RWPE1 (cell line): ENCODE results near the gene TMPRSS11E.
"Not testable (repeated sequence)": the region's sequence is repeated elsewhere in the genome, so short reads cannot be mapped to it uniquely, and the experiment has no call there.

Source experiments
- CTCF ChIA-PET: fragments of 350-600 bp; sonication (Branson Sonifier 250); formaldehyde crosslinking; extraction: SDS; loops from one replicate; lab custom pipeline; 2021; lab: Yijun Ruan, JAX
- POLR2A ChIA-PET: fragments of 400-600 bp; formaldehyde crosslinking; extraction: SDS; loops from one replicate; lab custom pipeline; 2020; ENCODE audit warnings: antibody characterized with exemption; ENCODE audit not compliant: low non-redundant PET; lab: Yijun Ruan, JAX
- DNase-seq: peaks from one replicate; pipeline ENCODE4 v3.0.0; 2012; ENCODE audit warnings: low spot score
- H3K27ac ChIP-seq: fragments of 450-650 bp; 2 replicates; pipeline ENCODE4 v1.5.1; 2017
- TF ChIP-seq, protein P1 (sequence below): fragments of 450-650 bp; conservative IDR thresholded peaks from 2 replicates; pipeline ENCODE4 v1.5.1; 2017; ENCODE audit warnings: low read depth, mild to moderate bottlenecking

Gene TMPRSS11E, protein sequence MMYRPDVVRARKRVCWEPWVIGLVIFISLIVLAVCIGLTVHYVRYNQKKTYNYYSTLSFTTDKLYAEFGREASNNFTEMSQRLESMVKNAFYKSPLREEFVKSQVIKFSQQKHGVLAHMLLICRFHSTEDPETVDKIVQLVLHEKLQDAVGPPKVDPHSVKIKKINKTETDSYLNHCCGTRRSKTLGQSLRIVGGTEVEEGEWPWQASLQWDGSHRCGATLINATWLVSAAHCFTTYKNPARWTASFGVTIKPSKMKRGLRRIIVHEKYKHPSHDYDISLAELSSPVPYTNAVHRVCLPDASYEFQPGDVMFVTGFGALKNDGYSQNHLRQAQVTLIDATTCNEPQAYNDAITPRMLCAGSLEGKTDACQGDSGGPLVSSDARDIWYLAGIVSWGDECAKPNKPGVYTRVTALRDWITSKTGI

GRCh38 chr4:68447201-68447600 is at the start of gene TMPRSS11E:
Gene TMPRSS11E, plus strand, starts transcription at chr4:68447463. Its CDS starts 50 bp downstream, at chr4:68447513.
- CTCF ChIA-PET = no interaction called here
- no peak for DNase-seq
- TF ChIP-seq, protein P1, sequence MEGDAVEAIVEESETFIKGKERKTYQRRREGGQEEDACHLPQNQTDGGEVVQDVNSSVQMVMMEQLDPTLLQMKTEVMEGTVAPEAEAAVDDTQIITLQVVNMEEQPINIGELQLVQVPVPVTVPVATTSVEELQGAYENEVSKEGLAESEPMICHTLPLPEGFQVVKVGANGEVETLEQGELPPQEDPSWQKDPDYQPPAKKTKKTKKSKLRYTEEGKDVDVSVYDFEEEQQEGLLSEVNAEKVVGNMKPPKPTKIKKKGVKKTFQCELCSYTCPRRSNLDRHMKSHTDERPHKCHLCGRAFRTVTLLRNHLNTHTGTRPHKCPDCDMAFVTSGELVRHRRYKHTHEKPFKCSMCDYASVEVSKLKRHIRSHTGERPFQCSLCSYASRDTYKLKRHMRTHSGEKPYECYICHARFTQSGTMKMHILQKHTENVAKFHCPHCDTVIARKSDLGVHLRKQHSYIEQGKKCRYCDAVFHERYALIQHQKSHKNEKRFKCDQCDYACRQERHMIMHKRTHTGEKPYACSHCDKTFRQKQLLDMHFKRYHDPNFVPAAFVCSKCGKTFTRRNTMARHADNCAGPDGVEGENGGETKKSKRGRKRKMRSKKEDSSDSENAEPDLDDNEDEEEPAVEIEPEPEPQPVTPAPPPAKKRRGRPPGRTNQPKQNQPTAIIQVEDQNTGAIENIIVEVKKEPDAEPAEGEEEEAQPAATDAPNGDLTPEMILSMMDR = no peak
- H3K27ac ChIP-seq = no peak within 1 kb of the TSS
- POLR2A ChIA-PET = no interaction called here

DNA sequence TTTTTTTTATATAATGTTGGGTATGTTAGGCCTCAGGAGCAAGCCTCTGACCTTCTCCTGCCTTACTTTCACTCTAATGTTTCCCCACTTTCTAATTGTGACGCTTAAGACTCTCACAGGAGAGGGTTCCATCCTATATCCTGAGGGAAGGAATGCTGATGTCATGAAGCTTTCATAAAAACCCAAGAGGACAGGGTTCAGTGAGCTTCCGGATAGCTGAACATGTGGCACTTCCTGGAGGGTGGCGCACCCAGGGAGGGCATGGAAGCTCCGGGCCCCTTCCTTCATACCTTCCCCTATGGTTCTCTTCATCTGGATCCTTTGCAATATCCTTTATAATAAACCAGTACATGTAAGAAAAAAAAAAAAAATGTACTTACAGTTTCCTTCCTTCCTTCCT is 48.0 kb upstream of the TMPRSS11E start:
- TF ChIP-seq, protein P1 = no peak
- ChIA-PET POLR2A (no interaction called here), CTCF (interaction anchor here (0.6 to 0.7 kb wide), 2 partner anchors 10 to 261 kb away, joined by 3 read pairs; no protein-coding TSS in a partner anchor)
- DNase-seq = no peak
- H3K27ac ChIP-seq = no peak overlapping the region

GRCh38 chr4:68401231-68401630 is 46.0 kb upstream of the TMPRSS11E start:
- POLR2A ChIA-PET = no interaction called here
- CTCF ChIA-PET = no interaction called here

GRCh38 chr4:68404153-68404552 is 43.1 kb upstream of the TMPRSS11E start:
- ChIA-PET POLR2A (no interaction called here), CTCF (no interaction called here)
- no peak for DNase-seq
- TF ChIP-seq, protein P1 = no peak
- H3K27ac ChIP-seq = no peak overlapping the region

More at GRCh38 chr4:68401231-68401630, 46.0 kb upstream of the TMPRSS11E start:
- TF ChIP-seq, protein P1 = no peak
- DNase-seq = no peak
- H3K27ac ChIP-seq = no peak overlapping the region

- H3K27ac ChIP-seq, CTCF ChIA-PET, DNase-seq, POLR2A ChIA-PET: not testable (repeated sequence)
Measured at GRCh38 chr4:68405718-68406478, 41.4 kb upstream of the TMPRSS11E start.

DNA sequence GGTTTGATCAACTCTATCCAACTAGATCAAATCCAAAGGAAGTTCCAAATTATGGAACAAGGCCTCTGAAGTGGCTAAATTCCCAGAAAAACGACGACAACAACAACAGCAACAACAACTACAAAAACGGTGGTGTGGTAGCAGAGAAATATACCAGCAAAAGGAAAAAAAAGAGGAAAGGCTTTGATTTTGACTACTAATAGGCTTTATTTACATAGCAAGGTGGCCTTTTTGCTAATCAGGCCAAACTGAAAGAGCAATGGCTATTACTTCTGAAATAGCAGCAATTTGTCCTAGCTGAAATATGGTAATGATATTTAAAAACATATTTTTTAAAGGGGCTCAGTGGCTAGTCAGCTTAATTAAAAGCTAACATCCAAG is 40.8 kb upstream of the TMPRSS11E start:
- no peak for DNase-seq
- H3K27ac ChIP-seq = no peak overlapping the region
- ChIA-PET CTCF (no interaction called here), POLR2A (no interaction called here)
- TF ChIP-seq, protein P1 = no peak

DNA sequence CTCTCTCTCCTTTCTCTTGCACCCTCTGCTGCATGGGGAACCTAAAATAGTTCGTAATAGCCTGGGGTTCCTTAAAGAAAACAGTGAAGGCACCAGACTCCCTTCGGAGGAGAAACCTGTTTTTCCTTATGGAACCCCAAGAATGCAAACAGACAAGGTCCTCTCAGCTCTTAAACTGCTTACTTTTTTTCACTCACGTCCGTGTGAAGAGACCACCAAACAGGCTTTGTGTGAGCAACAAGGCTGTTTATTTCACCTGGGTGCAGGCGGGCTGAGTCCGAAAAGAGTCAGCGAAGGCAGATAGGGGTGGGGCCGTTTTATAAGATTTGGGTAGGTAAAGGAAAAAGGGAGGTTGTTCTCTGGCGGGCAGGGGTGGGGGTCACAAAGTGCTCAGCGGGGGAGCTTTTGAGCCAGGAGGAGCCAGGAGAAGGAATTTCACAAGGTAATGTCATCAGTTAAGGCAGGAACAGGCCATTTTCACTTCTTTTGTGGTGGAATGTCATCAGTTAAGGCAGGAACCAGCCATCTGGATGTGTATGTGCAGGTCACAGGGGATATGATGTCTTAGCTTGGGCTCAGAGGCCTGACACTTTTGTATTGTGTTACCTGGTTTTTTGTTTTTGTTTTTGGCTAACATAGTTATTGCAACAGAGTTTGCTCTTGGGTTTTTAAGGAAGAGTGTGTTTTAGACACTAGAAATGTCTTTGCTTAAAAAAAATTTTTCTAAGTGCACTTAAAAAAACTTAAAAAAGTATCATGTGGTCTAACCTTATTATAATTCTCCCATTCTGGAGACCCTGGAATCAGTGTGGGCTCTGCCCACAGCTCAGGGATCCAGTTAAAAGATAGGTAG is 40.0 kb upstream of the TMPRSS11E start:
- DNase-seq, CTCF ChIA-PET, H3K27ac ChIP-seq, POLR2A ChIA-PET: not testable (repeated sequence)
